Sciatic nerve (tissue), 2 donors: ENCODE data around the gene RGL4. TPM values are rescaled to one million over a fixed set of nuclear protein-coding genes. Genes with fewer than 3 reads are reported as not detected.
A peak's percentile ranks its signal among the peaks of the same experiment; 100 is the strongest.
"Not testable (repeated sequence)": the region's sequence is repeated elsewhere in the genome, so short reads cannot be mapped to it uniquely, and the experiment has no call there.

Experiments
- ATAC-seq: fragments of 200-7000 bp; cut with Tn5 transposase; one replicate; pipeline ENCODE4 v1.9.1; 2020; ENCODE audit warnings: mild to moderate bottlenecking, moderate library complexity
- DNase-seq: peaks from one replicate; pipeline ENCODE4 v3.0.0-alpha.2; 2020; ENCODE audit warnings: low spot score
- intact Hi-C: fragments of 100-400 bp; cut with DNase I; formaldehyde crosslinking; loops from one replicate; pipeline ENCODE4 v1.14.2; 2022
- total RNA-seq: library from RNA; stranded (reverse); fragmentation: NEBNext Ultra II Directional; extraction: Animal tissue kit (Norgen Biotek cat#: 25700); gene quantifications from one replicate; pipeline ENCODE4 v1.2.1, GENCODE V29; 2021
- donor health status: DM: no; HTN: no; CAD: no.
- donor health status: DM: no; HTN: no; CAD: no.

The RGL4 gene
- total RNA-seq, 1 donor from 2014 or later: 1.2 TPM

- intact Hi-C loops, DNase-seq, ATAC-seq: not testable (repeated sequence)
Observed at GRCh38 chr22:23676841-23677700, 13.7 kb upstream of the RGL4 start.

- no peak for DNase-seq
- ATAC-seq: no peak
- intact Hi-C loops: no loop called here
Observed at GRCh38 chr22:23677701-23677995, 13.2 kb upstream of the RGL4 start.

GRCh38 chr22:23678133-23678532 is 12.7 kb upstream of the RGL4 start:
- no peak for ATAC-seq

GRCh38 chr22:23681026-23681809 is 9.6 kb upstream of the RGL4 start:
- no peak for ATAC-seq
- DNase-seq: peak; percentile 25
- intact Hi-C loops: no loop called here

More at GRCh38 chr22:23678133-23678532, 12.7 kb upstream of the RGL4 start:
- DNase-seq: no peak
- intact Hi-C loops: no loop called here

- DNase-seq (no peak), ATAC-seq (no peak)
- intact Hi-C loops: no loop called here
Observed at GRCh38 chr22:23682077-23682476, 8.7 kb upstream of the RGL4 start.

GRCh38 chr22:23682827-23683355 is 7.9 kb upstream of the RGL4 start:
- DNase-seq (no peak), ATAC-seq (no peak)
- intact Hi-C loops: no loop called here

- ATAC-seq: no peak
Observed at GRCh38 chr22:23683545-23683944, 7.3 kb upstream of the RGL4 start.

GRCh38 chr22:23684026-23684425 is 6.8 kb upstream of the RGL4 start:
- no peak for ATAC-seq

More at GRCh38 chr22:23683545-23683944, 7.3 kb upstream of the RGL4 start:
- no peak for DNase-seq
- intact Hi-C loops: no loop called here

GRCh38 chr22:23684561-23685031 is 6.2 kb upstream of the RGL4 start:
- intact Hi-C loops: no loop called here
- DNase-seq (no peak), ATAC-seq (peak; percentile 28)

More at GRCh38 chr22:23684026-23684425, 6.8 kb upstream of the RGL4 start:
- DNase-seq: no peak
- intact Hi-C loops: no loop called here

GRCh38 chr22:23685205-23685784 is 5.5 kb upstream of the RGL4 start:
- ATAC-seq: no peak
- no peak for DNase-seq
- intact Hi-C loops: no loop called here

GRCh38 chr22:23686416-23687024 is 4.3 kb upstream of the RGL4 start:
- DNase-seq (no peak), ATAC-seq (no peak)
- intact Hi-C loops: no loop called here

- intact Hi-C loops: no loop called here
- no peak for DNase-seq
- no peak for ATAC-seq
Observed at GRCh38 chr22:23688121-23688520, 2.7 kb upstream of the RGL4 start.

- intact Hi-C loops: no loop called here
- DNase-seq: no peak
Observed at GRCh38 chr22:23688571-23688970, 2.2 kb upstream of the RGL4 start.

GRCh38 chr22:23689414-23689813 is 1.4 kb upstream of the RGL4 start:
- intact Hi-C loops: no loop called here
- DNase-seq (no peak), ATAC-seq (no peak)

More at GRCh38 chr22:23688571-23688970, 2.2 kb upstream of the RGL4 start:
- ATAC-seq: no peak

GRCh38 chr22:23691748-23692423 is 1.1 kb downstream of the RGL4 start:
- intact Hi-C loops: no loop called here
- ATAC-seq (no peak), DNase-seq (peak; percentile 48)

GRCh38 chr22:23692598-23693291 is 1.9 kb downstream of the RGL4 start:
- ATAC-seq: no peak
- peak; percentile 30 for DNase-seq
- intact Hi-C loops: no loop called here

- intact Hi-C loops: no loop called here
- DNase-seq: peak; percentile 38
- no peak for ATAC-seq
Observed at GRCh38 chr22:23693979-23694680, 3.3 kb downstream of the RGL4 start.
